Loucy (cell line): ENCODE measurements around the gene TMED6.

Experiments
- CTCF ChIP-seq: fragments of 200-600 bp; sonication (generic); conservative IDR thresholded peaks from 2 replicates; pipeline ENCODE4 v1.5.1; 2014; ENCODE audit warnings: mild to moderate bottlenecking, antibody characterized with exemption, low read length
- EZH2phosphoT487 ChIP-seq: fragments of 200-600 bp; IDR thresholded peaks from 2 replicates; pipeline ENCODE4 v1.6.1; 2018; ENCODE audit warnings: antibody characterized with exemption, mild to moderate bottlenecking, moderate library complexity, borderline replicate concordance

- no peak for TF ChIP-seq CTCF
- TF ChIP-seq EZH2phosphoT487: no peak
Observed at GRCh38 chr16:69381231-69381630, 29.6 kb upstream of the TMED6 start.
